ENCODE results near the gene STAG1.
A peak's percentile ranks its signal among the peaks of the same experiment; 100 is the strongest.
"Not testable (repeated sequence)": the region's sequence is repeated elsewhere in the genome, so short reads cannot be mapped to it uniquely, and the experiment has no call there.

STAG1 gene

GRCh38 chr3:136698361-136698760 is 53.8 kb downstream of the STAG1 start:
- DNase-seq, result no peak

GRCh38 chr3:136696797-136697196 is 55.4 kb downstream of the STAG1 start:
- DNase-seq, result no peak

GRCh38 chr3:136694321-136694720 is 57.9 kb downstream of the STAG1 start:
- no peak for DNase-seq

- peak; percentile 33 for DNase-seq
Observed at GRCh38 chr3:136690599-136690998, 61.6 kb downstream of the STAG1 start.

- DNase-seq, result peak; percentile 20
Observed at GRCh38 chr3:136685882-136686281, 66.3 kb downstream of the STAG1 start.

GRCh38 chr3:136682740-136683312 is 69.4 kb downstream of the STAG1 start:
- DNase-seq, result no peak

- DNase-seq, result no peak
Observed at GRCh38 chr3:136678981-136679380, 73.2 kb downstream of the STAG1 start.

GRCh38 chr3:136676009-136676408 is 76.2 kb downstream of the STAG1 start:
- no peak for DNase-seq

- peak; percentile 51 for DNase-seq
Observed at GRCh38 chr3:136675150-136675858, 76.9 kb downstream of the STAG1 start.

GRCh38 chr3:136672457-136672856 is 79.7 kb downstream of the STAG1 start:
- peak; percentile 33 for DNase-seq

GRCh38 chr3:136671921-136672320 is 80.3 kb downstream of the STAG1 start:
- DNase-seq, result no peak

- DNase-seq, result no peak
Observed at GRCh38 chr3:136670166-136670565, 82.0 kb downstream of the STAG1 start.

- DNase-seq, result peak; percentile 15
Observed at GRCh38 chr3:136667081-136667480, 85.1 kb downstream of the STAG1 start.

- DNase-seq, result not testable (repeated sequence)
Observed at GRCh38 chr3:136666301-136666700, 85.9 kb downstream of the STAG1 start.

- peak; percentile 19 for DNase-seq
Observed at GRCh38 chr3:136664771-136665170, 87.4 kb downstream of the STAG1 start.

GRCh38 chr3:136661282-136661681 is 90.9 kb downstream of the STAG1 start:
- DNase-seq, result no peak

- DNase-seq, result no peak
Observed at GRCh38 chr3:136658946-136659682, 93.1 kb downstream of the STAG1 start.

GRCh38 chr3:136657526-136657925 is 94.7 kb downstream of the STAG1 start:
- no peak for DNase-seq

GRCh38 chr3:136653628-136654027 is 98.5 kb downstream of the STAG1 start:
- peak; percentile 12 for DNase-seq

- DNase-seq, result peak; percentile 33
Observed at GRCh38 chr3:136651581-136651980, 100.6 kb downstream of the STAG1 start.

GRCh38 chr3:136650461-136650860 is 101.7 kb downstream of the STAG1 start:
- DNase-seq, result no peak

- no peak for DNase-seq
Observed at GRCh38 chr3:136645915-136646314, 106.3 kb downstream of the STAG1 start.

GRCh38 chr3:136644212-136644611 is 108.0 kb downstream of the STAG1 start:
- DNase-seq, result no peak

GRCh38 chr3:136643380-136643779 is 108.8 kb downstream of the STAG1 start:
- not testable (repeated sequence) for DNase-seq

Data from OCI-M1 (cell line).